ENCODE data around the gene CCND3.

CCND3 gene

GRCh38 chr6:41887331-41887751 lies 54.3 kb downstream of the CCND3 start:
- no peak for DNase-seq (ENCODE audit: low read depth)
- TF ChIP-seq CTCF (conservative IDR thresholded peaks at IDR 0.05; ENCODE audit: low read depth, low read length), result no peak
- H3K4me3 ChIP-seq (ENCODE audit: low read depth, low read length), result no peak overlapping the region

- TF ChIP-seq CTCF (conservative IDR thresholded peaks at IDR 0.05; ENCODE audit: low read depth, low read length), result no peak
- no peak overlapping the region for H3K4me3 ChIP-seq (ENCODE audit: low read depth, low read length)
- DNase-seq (ENCODE audit: low read depth), result no peak
These were observed 55.7 kb downstream of the CCND3 start for GRCh38 chr6:41885930-41886329.

GRCh38 chr6:41884957-41885356 lies 56.7 kb downstream of the CCND3 start:
- no peak for TF ChIP-seq CTCF (conservative IDR thresholded peaks at IDR 0.05; ENCODE audit: low read depth, low read length)
- no peak overlapping the region for H3K4me3 ChIP-seq (ENCODE audit: low read depth, low read length)
- DNase-seq (ENCODE audit: low read depth), result no peak
